Epithelial cell of esophagus (primary cell): ENCODE results near the gene NDUFA6.
"Not testable (repeated sequence)": the region's sequence is repeated elsewhere in the genome, so short reads cannot be mapped to it uniquely, and the experiment has no call there.

Experiments used
- DNase-seq: peaks from one replicate; pipeline ENCODE4 v3.0.0; 2010; ENCODE audit warnings: low read depth
- H3K4me3 ChIP-seq: 2 replicates; pipeline ENCODE4 v1.5.1; 2011; ENCODE audit warnings: mild to moderate bottlenecking, low read length, control low read depth
- TF ChIP-seq, protein P1 (sequence below): IDR thresholded peaks from 2 replicates; pipeline ENCODE4 v1.5.1; 2011; ENCODE audit warnings: low read depth, mild to moderate bottlenecking, low read length, control low read depth, inconsistent platforms; ENCODE audit not compliant: insufficient read depth; ENCODE audit errors: missing control alignments

NDUFA6 gene

DNA sequence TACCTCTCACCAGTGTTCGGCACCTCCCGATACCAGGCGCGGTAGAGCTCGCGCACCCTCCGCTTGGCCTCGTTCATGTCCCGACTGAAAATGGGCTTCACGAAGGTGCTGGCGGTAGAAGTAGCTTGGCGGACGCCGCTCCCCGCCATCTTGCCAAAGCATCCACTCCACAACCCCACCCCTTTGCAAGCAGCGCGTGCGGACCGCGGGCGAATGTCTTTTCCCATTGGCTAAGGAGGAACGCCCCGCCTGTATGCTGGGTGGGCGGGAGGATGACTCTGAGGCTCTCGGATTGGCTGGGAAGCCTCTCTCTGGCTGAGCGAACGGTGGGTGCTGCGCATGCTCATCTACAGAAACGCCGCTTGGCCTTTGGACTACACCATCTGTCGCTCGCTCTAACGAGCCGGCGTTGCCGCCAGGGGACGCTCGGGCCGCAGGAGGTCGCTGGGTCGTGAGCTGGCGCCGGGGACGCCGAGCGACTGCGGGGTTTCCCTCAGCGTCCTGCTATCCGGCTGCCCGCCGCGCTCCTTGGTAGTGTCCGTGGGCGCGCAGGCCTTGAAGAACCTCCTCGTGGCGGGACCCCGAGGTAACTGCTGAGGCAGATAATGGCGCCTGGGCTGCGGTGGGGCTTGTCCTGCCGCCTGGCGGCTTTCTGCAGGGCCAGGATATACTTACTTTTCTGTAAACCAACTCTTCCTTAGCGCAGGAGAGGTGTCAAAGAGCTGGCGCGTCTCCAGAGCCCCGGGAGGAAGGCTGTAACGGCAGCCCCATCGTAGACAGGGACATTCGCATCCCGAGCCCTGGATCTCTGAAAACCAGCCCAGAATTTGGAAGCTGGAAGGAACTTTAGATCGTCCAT is at the start of gene NDUFA6:
Gene NDUFA6, minus strand, starts transcription at position 177 of the 859 bp plus-strand sequence. Its CDS starts 28 bp downstream, at position 149.
- H3K4me3 ChIP-seq: peak within 1 kb of the TSS; percentile 90
- TF ChIP-seq, protein P1, sequence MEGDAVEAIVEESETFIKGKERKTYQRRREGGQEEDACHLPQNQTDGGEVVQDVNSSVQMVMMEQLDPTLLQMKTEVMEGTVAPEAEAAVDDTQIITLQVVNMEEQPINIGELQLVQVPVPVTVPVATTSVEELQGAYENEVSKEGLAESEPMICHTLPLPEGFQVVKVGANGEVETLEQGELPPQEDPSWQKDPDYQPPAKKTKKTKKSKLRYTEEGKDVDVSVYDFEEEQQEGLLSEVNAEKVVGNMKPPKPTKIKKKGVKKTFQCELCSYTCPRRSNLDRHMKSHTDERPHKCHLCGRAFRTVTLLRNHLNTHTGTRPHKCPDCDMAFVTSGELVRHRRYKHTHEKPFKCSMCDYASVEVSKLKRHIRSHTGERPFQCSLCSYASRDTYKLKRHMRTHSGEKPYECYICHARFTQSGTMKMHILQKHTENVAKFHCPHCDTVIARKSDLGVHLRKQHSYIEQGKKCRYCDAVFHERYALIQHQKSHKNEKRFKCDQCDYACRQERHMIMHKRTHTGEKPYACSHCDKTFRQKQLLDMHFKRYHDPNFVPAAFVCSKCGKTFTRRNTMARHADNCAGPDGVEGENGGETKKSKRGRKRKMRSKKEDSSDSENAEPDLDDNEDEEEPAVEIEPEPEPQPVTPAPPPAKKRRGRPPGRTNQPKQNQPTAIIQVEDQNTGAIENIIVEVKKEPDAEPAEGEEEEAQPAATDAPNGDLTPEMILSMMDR: peak; percentile 71

DNA sequence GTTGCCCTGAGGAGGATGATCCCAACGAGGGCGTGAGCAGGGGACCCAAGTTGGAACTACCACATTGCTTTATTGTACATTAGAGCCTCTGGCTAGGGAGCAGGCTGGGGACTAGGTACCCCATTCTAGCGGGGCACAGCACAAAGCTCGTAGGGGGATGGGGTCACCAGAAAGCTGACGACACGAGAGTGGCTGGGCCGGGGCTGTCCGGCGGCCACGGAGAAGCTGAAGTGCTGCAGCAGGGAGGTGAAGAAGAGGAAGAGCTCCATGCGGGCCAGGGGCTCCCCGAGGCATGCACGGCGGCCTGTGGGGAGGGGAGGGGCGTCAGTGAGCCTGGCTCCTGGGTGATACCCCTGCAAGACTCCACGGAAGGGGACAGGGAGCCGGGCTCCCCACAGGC is 49.6 kb upstream of the NDUFA6 start:
- not testable (repeated sequence) for H3K4me3 ChIP-seq, DNase-seq

More for the DNA sequence above, at the start of gene NDUFA6:
- DNase-seq: peak; percentile 99

DNA sequence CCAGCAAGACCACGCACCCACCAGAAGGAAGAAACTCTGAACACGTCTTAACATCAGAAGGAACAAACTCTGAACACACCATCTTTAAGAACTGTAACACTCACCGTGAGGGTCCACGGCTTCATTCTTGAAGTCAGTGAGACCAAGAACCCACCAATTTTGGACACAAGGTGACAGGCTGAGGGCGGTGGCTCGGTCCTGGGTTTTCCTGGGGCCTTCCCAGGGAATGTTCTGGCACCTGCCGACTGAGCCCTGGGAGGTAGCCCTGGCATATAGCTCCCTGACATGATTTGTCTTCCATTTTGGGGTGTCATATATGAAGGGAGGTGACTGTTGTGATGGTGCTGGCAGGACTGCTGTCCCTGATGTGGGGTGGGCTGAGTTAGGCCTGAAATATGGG is 48.9 kb upstream of the NDUFA6 start:
- not testable (repeated sequence) for H3K4me3 ChIP-seq

DNA sequence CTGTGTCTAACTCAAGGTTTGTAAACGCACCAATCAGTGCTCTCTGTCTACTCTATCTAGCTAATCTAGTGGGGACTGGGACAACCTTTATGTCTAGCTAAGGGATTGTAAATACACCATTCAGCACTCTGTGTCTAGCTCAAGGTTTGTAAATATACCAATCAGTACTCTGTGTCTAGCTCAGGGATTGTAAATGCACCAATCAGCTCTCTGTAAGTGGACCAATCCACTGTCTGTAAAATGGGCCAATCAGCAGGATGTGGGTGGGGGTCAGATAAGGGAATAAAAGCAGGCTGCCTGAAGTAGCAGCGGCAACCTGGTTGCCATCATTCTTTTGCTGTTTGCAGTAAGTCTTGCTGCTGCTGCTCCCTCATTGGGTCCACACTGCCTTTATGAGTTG is 48.4 kb upstream of the NDUFA6 start:
- DNase-seq: no peak
- no peak overlapping the region for H3K4me3 ChIP-seq
- TF ChIP-seq, protein P1: no peak

More for the DNA sequence above, 48.9 kb upstream of the NDUFA6 start:
- not testable (repeated sequence) for DNase-seq

DNA sequence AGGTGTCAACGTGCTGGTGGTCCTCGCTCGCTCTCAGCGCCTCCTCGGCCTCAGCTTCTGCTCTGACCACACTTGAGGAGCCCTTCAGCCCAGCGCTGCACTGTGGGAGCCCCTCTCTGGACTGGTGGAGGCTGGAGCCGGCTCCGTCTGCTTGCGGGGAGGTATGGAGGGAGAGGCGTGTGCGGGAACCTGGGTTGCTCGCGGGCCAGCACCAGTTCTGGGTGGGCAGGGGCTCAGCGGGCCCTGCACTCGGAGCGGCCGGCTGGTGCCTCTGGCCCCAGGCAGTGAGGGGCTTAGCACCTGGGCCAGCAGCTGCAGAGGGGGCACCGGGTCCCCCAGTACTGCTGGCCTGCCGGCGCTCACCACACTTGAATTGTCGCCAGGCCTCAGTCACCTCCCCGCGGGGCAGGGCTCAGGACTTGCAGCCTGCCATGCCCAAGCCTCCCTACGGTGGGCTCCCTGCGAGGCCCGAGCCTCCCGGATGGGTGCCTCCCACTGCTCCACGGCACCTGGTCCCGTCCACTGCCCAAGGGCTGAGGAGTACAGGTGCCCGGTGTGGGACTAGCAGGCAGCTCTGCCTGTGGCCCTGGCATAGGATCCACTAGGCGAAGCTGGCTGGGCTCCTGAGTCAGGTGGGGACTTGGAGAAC is 47.7 kb upstream of the NDUFA6 start:
- DNase-seq: no peak
- TF ChIP-seq, protein P1: no peak

DNA sequence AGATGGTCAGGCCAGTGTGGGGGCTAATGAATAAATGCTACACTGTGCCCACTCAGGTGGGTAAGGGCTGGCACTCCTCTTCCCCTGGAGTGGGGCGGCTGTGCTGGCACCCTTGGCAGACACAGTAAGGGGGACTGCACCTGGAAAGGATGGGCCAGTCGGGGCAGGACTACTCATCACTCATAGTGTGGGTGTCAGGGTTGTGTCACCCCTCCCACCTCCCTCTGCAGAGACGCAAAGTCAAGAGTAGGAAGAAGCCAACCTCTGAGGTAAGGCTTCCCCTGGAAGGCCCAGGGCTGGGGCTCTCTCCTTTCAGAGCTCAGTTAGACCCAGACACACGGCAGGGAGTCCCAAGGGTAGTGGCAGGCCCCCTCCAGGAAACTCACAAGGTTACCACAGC is 45.1 kb upstream of the NDUFA6 start:
- not testable (repeated sequence) for H3K4me3 ChIP-seq, DNase-seq

More for the DNA sequence above, 47.7 kb upstream of the NDUFA6 start:
- H3K4me3 ChIP-seq: no peak overlapping the region

DNA sequence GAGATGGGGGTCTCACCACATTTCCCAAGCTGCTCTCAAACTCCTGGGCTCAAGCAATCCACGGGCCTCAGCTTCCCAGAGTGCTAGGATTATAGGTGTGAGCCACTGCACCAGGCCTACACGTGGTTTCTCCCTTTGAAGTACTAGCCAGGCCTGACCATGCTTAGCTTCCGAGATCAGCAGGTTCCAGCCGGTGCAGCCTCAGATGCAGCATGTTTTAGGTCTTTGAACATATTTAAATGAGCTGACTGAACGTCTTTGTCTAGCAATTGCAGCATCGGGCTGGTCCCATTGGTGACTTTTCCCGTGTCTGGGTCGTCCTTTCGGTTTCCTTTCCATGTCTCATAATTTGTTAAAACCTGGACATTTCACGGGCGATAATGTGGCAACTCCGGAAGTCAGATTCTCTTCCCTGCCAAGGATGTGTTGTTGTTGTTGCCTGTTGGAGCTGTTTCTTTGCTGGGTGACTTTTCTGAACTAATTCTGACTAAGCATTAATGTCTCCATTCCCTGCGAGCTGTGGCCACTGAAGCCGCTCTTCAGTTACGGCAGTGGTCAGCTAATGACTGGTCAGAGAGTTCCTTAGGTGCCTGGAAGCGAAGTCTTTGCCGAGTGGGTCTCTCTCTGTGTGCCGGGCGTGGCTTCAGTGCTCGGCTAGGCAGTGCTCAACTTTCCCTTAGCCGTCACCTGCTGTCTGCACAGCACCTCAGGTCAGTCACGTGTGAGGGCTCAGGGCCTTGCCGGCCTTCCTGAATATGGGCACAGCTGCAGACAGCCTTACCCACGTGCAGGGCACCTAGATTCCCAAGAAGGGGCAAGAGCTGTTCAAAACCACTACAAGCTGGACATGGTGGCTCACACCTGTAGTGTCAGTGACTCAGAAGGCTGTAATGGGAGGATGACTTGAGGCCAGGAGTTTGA is 43.8 kb upstream of the NDUFA6 start:
- TF ChIP-seq, protein P1: no peak
- peak; percentile 11 for DNase-seq
- H3K4me3 ChIP-seq: no peak overlapping the region

DNA sequence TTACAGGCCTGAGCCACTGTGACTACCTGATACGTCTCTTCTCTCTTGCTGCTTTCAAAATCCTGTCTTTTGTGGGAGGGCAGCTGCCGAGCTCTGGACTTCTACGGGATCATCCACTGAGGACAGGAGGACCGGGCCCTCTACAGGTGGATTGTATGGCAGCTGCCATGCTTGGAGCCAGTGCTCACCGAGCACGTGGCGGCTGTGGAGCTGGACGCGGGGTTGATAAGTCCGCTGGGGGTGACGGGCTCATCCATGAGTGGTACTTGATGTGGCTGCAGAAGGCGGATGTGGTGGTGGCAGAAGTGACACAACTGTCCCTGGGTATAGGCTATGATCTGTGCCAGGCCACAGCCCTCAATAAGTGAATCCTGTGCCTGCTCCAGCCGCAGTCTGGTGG is 41.9 kb upstream of the NDUFA6 start:
- TF ChIP-seq, protein P1: no peak
- DNase-seq: no peak
- no peak overlapping the region for H3K4me3 ChIP-seq
